GM12874 (cell line): ENCODE measurements around the gene RPGR.

Experiments used
- CTCF ChIP-seq: IDR thresholded peaks from 2 replicates; pipeline ENCODE4 v1.5.1; 2011; ENCODE audit warnings: low read depth, mild to moderate bottlenecking, control low read depth, low read length, moderate library complexity; ENCODE audit not compliant: insufficient read depth

Gene RPGR

GRCh38 chrX:38363046-38363445 is 35.7 kb upstream of the RPGR start:
- TF ChIP-seq CTCF = no peak

GRCh38 chrX:38357747-38358673 is 30.7 kb upstream of the RPGR start:
- no peak for TF ChIP-seq CTCF

GRCh38 chrX:38356401-38356800 is 29.1 kb upstream of the RPGR start:
- no peak for TF ChIP-seq CTCF

GRCh38 chrX:38352362-38352761 is 25.1 kb upstream of the RPGR start, which contains the start of gene OTC:
TSS of gene OTC (plus strand) at chrX:38352604. CDS start at chrX:38352697, 93 bp downstream.
- no peak for TF ChIP-seq CTCF

GRCh38 chrX:38351346-38351745 is 24.0 kb upstream of the RPGR start:
- TF ChIP-seq CTCF = no peak

GRCh38 chrX:38347136-38347535 is 19.8 kb upstream of the RPGR start:
- TF ChIP-seq CTCF = no peak

GRCh38 chrX:38346150-38346549 is 18.8 kb upstream of the RPGR start:
- TF ChIP-seq CTCF = no peak
